Tibial nerve (tissue), 4 donors: Measurements from ENCODE around the gene CD177. TPM values are rescaled to one million over a fixed set of nuclear protein-coding genes. Genes with fewer than 3 reads are reported as not detected.

Source experiments
- DNase-seq, 2 donors: peaks; one replicate each; pipeline ENCODE4 v3.0.0-alpha.2; 2019; ENCODE audit warnings: low spot score in 2 of 2
- H3K27ac ChIP-seq, 4 donors: fragments of 200-600 bp; sonication (generic) in 3 of 4; one replicate each; pipeline ENCODE4 v1.5.1; 2017 to 2019; ENCODE audit warnings: mild to moderate bottlenecking in 1 of 4
- H3K27me3 ChIP-seq, 2 donors: fragments of 200-600 bp; sonication (generic) in 1 of 2; one replicate each; pipeline versions ENCODE4 v1.5.1 to v1.6.0; 2017 to 2019
- H3K36me3 ChIP-seq, 3 donors: fragments of 200-600 bp; sonication (generic); one replicate each; pipeline ENCODE4 v1.5.1; 2018 to 2019
- H3K4me1 ChIP-seq, 4 donors: fragments of 200-600 bp; sonication (generic) in 3 of 4; one replicate each; pipeline ENCODE4 v1.5.1; 2017 to 2019
- H3K4me3 ChIP-seq, 4 donors: fragments of 200-600 bp; sonication (generic) in 3 of 4; one replicate each; pipeline ENCODE4 v1.5.1; 2017 to 2019; ENCODE audit warnings: mild to moderate bottlenecking in 1 of 4, moderate library complexity in 1 of 4
- H3K9me3 ChIP-seq, 4 donors: fragments of 200-600 bp; sonication (generic) in 3 of 4; one replicate each; pipeline ENCODE4 v1.5.1; 2017 to 2019
- CTCF ChIP-seq, 5 experiments: fragments of 200-600 bp in 3 of 5; fragments of 450-650 bp in 2 of 5; sonication (generic) in 3 of 5; IDR thresholded peaks; one replicate each; pipeline ENCODE4 v1.5.1; 2016 to 2019; ENCODE audit warnings: antibody characterized with exemption in 5 of 5, mild to moderate bottlenecking in 3 of 5, moderate library complexity in 2 of 5
- EP300 ChIP-seq, 2 donors: sonication (generic); formaldehyde crosslinking; IDR thresholded peaks; one replicate each; pipeline ENCODE4 v1.6.1; 2017; ENCODE audit warnings: antibody characterized with exemption in 2 of 2, mild to moderate bottlenecking in 1 of 2
- POLR2A ChIP-seq, 2 donors: fragments of 450-650 bp; IDR thresholded peaks; one replicate each; pipeline ENCODE4 v1.6.1; 2017; ENCODE audit warnings: antibody characterized with exemption in 2 of 2, mild to moderate bottlenecking in 2 of 2, moderate library complexity in 2 of 2
- WGBS, 2 donors: methylation state at CpG; one replicate each; pipeline ENCODE4 v1.1.5; 2018; 5-methylcytosine and 5-hydroxymethylcytosine counted together
- total RNA-seq, 4 donors: library from RNA; depleted of rRNA; stranded (reverse); fragments of >200 nt; gene quantifications; one replicate each; pipeline ENCODE4 v1.1.0, GENCODE V29; 2016

CD177 gene
- total RNA-seq, 4 donors from 2014 or later: 5.5 to 42.6 (median 25.3) TPM

GRCh38 chr19:43406297-43406696 is 52.8 kb downstream of the CD177 start:
- Histone ChIP-seq H3K27me3 (no peaks in the 10 kb centered on the region), H3K27ac (no peak overlapping the region), H3K4me3 (no peak overlapping the region), H3K36me3 (no peaks in the 10 kb centered on the region), H3K4me1 (no peaks in the 10 kb centered on the region), H3K9me3 (no peaks in the 10 kb centered on the region)
- no peak for DNase-seq
- 67 to 82% methylated on average over 24 of the region's 24 CpGs for whole genome bisulfite sequencing, 2 donors
- TF ChIP-seq EP300 (IDR thresholded peaks at IDR 0.05): no peak
- TF ChIP-seq POLR2A (IDR thresholded peaks at IDR 0.05): no peak
- no peak for TF ChIP-seq CTCF (IDR thresholded peaks at IDR 0.05)

- no peaks in the 10 kb centered on the region for H3K27me3 ChIP-seq
- TF ChIP-seq EP300 (IDR thresholded peaks at IDR 0.05) (no peak), POLR2A (IDR thresholded peaks at IDR 0.05) (no peak), CTCF (IDR thresholded peaks at IDR 0.05) (no peak)
- no peak for DNase-seq
- H3K4me1 ChIP-seq: no peaks in the 10 kb centered on the region
- 76 to 84% methylated on average over 21 to 22 of the region's 22 CpGs for WGBS, 2 donors
- peaks cover 0 to 4% (median 0%) of the 10 kb centered on the region in 4 donors for H3K9me3 ChIP-seq
- no peak overlapping the region for H3K27ac ChIP-seq
- no peak overlapping the region for H3K4me3 ChIP-seq
- no peaks in the 10 kb centered on the region for H3K36me3 ChIP-seq
Measured at GRCh38 chr19:43407416-43408005, 54.0 kb downstream of the CD177 start.

GRCh38 chr19:43408043-43408442 is 54.6 kb downstream of the CD177 start:
- H3K27me3 ChIP-seq: no peaks in the 10 kb centered on the region
- 92 to 93% methylated on average over 31 to 34 of the region's 34 CpGs for WGBS, 2 donors
- no peaks in the 10 kb centered on the region for H3K36me3 ChIP-seq
- DNase-seq: no peak
- H3K27ac ChIP-seq: no peak overlapping the region
- H3K4me1 ChIP-seq: no peaks in the 10 kb centered on the region
- TF ChIP-seq POLR2A (IDR thresholded peaks at IDR 0.05) (no peak), CTCF (IDR thresholded peaks at IDR 0.05) (no peak), EP300 (IDR thresholded peaks at IDR 0.05) (no peak)
- peaks cover 0 to 7% (median 0%) of the 10 kb centered on the region in 4 donors for H3K9me3 ChIP-seq
- no peak overlapping the region for H3K4me3 ChIP-seq

- H3K36me3 ChIP-seq: no peaks in the 10 kb centered on the region
- TF ChIP-seq CTCF (IDR thresholded peaks at IDR 0.05) (no peak), POLR2A (IDR thresholded peaks at IDR 0.05) (no peak), EP300 (IDR thresholded peaks at IDR 0.05) (no peak)
- 84 to 94% methylated on average over 1 of the region's 1 CpG for WGBS, 2 donors
- peaks cover 0 to 21% (median 0%) of the 10 kb centered on the region in 4 donors for H3K9me3 ChIP-seq
- no peaks in the 10 kb centered on the region for H3K4me1 ChIP-seq
- H3K27ac ChIP-seq: no peak overlapping the region
- H3K27me3 ChIP-seq: no peaks in the 10 kb centered on the region
- no peak overlapping the region for H3K4me3 ChIP-seq
- DNase-seq: no peak
Measured at GRCh38 chr19:43409415-43409814, 55.9 kb downstream of the CD177 start.

- WGBS, 2 donors: 81 to 89% methylated on average over 6 of the region's 6 CpGs
- H3K4me1 ChIP-seq: no peaks in the 10 kb centered on the region
- TF ChIP-seq CTCF (IDR thresholded peaks at IDR 0.05): no peak
- TF ChIP-seq EP300 (IDR thresholded peaks at IDR 0.05): no peak
- no peak for TF ChIP-seq POLR2A (IDR thresholded peaks at IDR 0.05)
- H3K27ac ChIP-seq: no peak overlapping the region
- H3K4me3 ChIP-seq: no peak overlapping the region
- peaks cover 0 to 21% (median 0%) of the 10 kb centered on the region in 4 donors for H3K9me3 ChIP-seq
- no peaks in the 10 kb centered on the region for H3K27me3 ChIP-seq
- DNase-seq: no peak
- H3K36me3 ChIP-seq: no peaks in the 10 kb centered on the region
Measured at GRCh38 chr19:43412441-43412840, 59.0 kb downstream of the CD177 start.

Other genes starting within 250 kb of the CD177 start
- gene PSG5, start 167.2 kb upstream of the CD177 start, total RNA-seq: not detected
- gene PSG4, start 148.0 kb upstream of the CD177 start, total RNA-seq: not detected
- gene PSG9, start 84.2 kb upstream of the CD177 start, total RNA-seq: not detected
- gene TEX101, start 61.2 kb downstream of the CD177 start, total RNA-seq: not detected
- under 1 TPM in 2 of 4 donors, not detected in 2; 0.42 to 0.44 TPM for gene LYPD3, start 111.9 kb downstream of the CD177 start, total RNA-seq
- gene PHLDB3, start 151.1 kb downstream of the CD177 start, total RNA-seq: 10 to 100 TPM in 3 of 4 donors, 1 to 10 TPM in 1; 9.8 to 25.5 (median 16.3) TPM
- 10 to 100 TPM; 33.7 to 54.5 (median 41.9) TPM for gene ETHE1, start 173.5 kb downstream of the CD177 start, total RNA-seq
- gene ZNF575, start 179.5 kb downstream of the CD177 start, total RNA-seq: under 1 TPM in 2 of 4 donors, not detected in 2; 0.60 to 0.63 TPM
- 10 to 100 TPM; 18.6 to 30.6 (median 25.7) TPM for gene XRCC1, start 221.8 kb downstream of the CD177 start, total RNA-seq
- 10 to 100 TPM in 3 of 4 donors, 1 to 10 TPM in 1; 7.5 to 45.7 (median 21.6) TPM for gene PINLYP, start 222.1 kb downstream of the CD177 start, total RNA-seq
- 10 to 100 TPM; 21.6 to 26.1 (median 23.6) TPM for gene IRGQ, start 242.4 kb downstream of the CD177 start, total RNA-seq
- 10 to 100 TPM in 3 of 4 donors, 1 to 10 TPM in 1; 9.9 to 18.8 (median 15.2) TPM for gene ZNF576, start 242.9 kb downstream of the CD177 start, total RNA-seq